PC-3 (cell line): ENCODE measurements around the gene ELK3.

Source experiments
- CTCF ChIP-seq: fragments of 300-600 bp; sonication (generic); conservative IDR thresholded peaks from 2 replicates; pipeline ENCODE4 v1.5.1; 2017; ENCODE audit warnings: antibody characterized with exemption, low read depth, mild to moderate bottlenecking, low read length
- EZH2 ChIP-seq: fragments of 300-600 bp; sonication (generic); IDR thresholded peaks from one replicate; pipeline ENCODE4 v1.6.1; 2017; ENCODE audit warnings: antibody characterized with exemption, mild to moderate bottlenecking, low read length; ENCODE audit not compliant: unreplicated experiment
- EZH2phosphoT487 ChIP-seq: fragments of 300-600 bp; sonication (generic); IDR thresholded peaks from 2 replicates; pipeline ENCODE4 v1.6.1; 2018; ENCODE audit warnings: mild to moderate bottlenecking, antibody characterized with exemption, low read length, borderline replicate concordance

- TF ChIP-seq CTCF, result no peak
- no peak for TF ChIP-seq EZH2
- no peak for TF ChIP-seq EZH2phosphoT487
Measured at GRCh38 chr12:96260644-96261043, 66.5 kb downstream of the ELK3 start.
